Skeletal muscle cell (primary cell): ENCODE measurements around the gene DYRK1B.
"Not testable (repeated sequence)": the region's sequence is repeated elsewhere in the genome, so short reads cannot be mapped to it uniquely, and the experiment has no call there.

ENCODE experiments used
- DNase-seq: peaks from one replicate; pipeline ENCODE4 v3.0.0-alpha.2; 2010; ENCODE audit warnings: low read depth
- H3K4me3 ChIP-seq: 2 replicates; pipeline ENCODE4 v1.5.1; 2011; ENCODE audit warnings: low read depth, mild to moderate bottlenecking, control low read depth, low read length, moderate library complexity

The DYRK1B gene

GRCh38 chr19:39816287-39817048 lies 17.5 kb downstream of the DYRK1B start:
- H3K4me3 ChIP-seq: no peak overlapping the region
- no peak for DNase-seq

GRCh38 chr19:39814595-39814994 lies 19.4 kb downstream of the DYRK1B start:
- no peak overlapping the region for H3K4me3 ChIP-seq
- DNase-seq: no peak

- H3K4me3 ChIP-seq, DNase-seq: not testable (repeated sequence)
Measured at GRCh38 chr19:39814111-39814510, 19.9 kb downstream of the DYRK1B start.

GRCh38 chr19:39813264-39813993 lies 20.5 kb downstream of the DYRK1B start:
- no peak for DNase-seq
- H3K4me3 ChIP-seq: no peak overlapping the region

- H3K4me3 ChIP-seq: no peak overlapping the region
- DNase-seq: no peak
Measured at GRCh38 chr19:39811064-39811463, 22.9 kb downstream of the DYRK1B start.

GRCh38 chr19:39810424-39810823 lies 23.5 kb downstream of the DYRK1B start:
- DNase-seq: no peak

GRCh38 chr19:39809368-39809767 lies 24.6 kb downstream of the DYRK1B start:
- H3K4me3 ChIP-seq: no peak overlapping the region
- no peak for DNase-seq

More at GRCh38 chr19:39810424-39810823, 23.5 kb downstream of the DYRK1B start:
- no peak overlapping the region for H3K4me3 ChIP-seq

GRCh38 chr19:39808688-39809087 lies 25.3 kb downstream of the DYRK1B start:
- DNase-seq, H3K4me3 ChIP-seq: not testable (repeated sequence)

- no peak overlapping the region for H3K4me3 ChIP-seq
- no peak for DNase-seq
Measured at GRCh38 chr19:39807846-39808364, 26.1 kb downstream of the DYRK1B start.

GRCh38 chr19:39805104-39805503 lies 28.9 kb downstream of the DYRK1B start:
- no peak for DNase-seq
- no peak overlapping the region for H3K4me3 ChIP-seq

GRCh38 chr19:39802958-39803357 lies 31.0 kb downstream of the DYRK1B start:
- DNase-seq: no peak
- no peak overlapping the region for H3K4me3 ChIP-seq

GRCh38 chr19:39797083-39797482 lies 36.9 kb downstream of the DYRK1B start:
- H3K4me3 ChIP-seq: no peak overlapping the region
- no peak for DNase-seq

GRCh38 chr19:39796000-39796498 lies 37.9 kb downstream of the DYRK1B start:
- no peak for DNase-seq
- no peak overlapping the region for H3K4me3 ChIP-seq

- DNase-seq: no peak
- H3K4me3 ChIP-seq: no peak overlapping the region
Measured at GRCh38 chr19:39795001-39795400, 39.0 kb downstream of the DYRK1B start.

GRCh38 chr19:39792999-39793546 lies 40.9 kb downstream of the DYRK1B start:
- peak overlapping the region; percentile 51 for H3K4me3 ChIP-seq
- peak; percentile 43 for DNase-seq

- no peak for DNase-seq
- H3K4me3 ChIP-seq: no peak overlapping the region
Measured at GRCh38 chr19:39788244-39788643, 45.7 kb downstream of the DYRK1B start.

GRCh38 chr19:39780894-39781293 lies 53.1 kb downstream of the DYRK1B start:
- no peak for DNase-seq
- no peak overlapping the region for H3K4me3 ChIP-seq

- no peak within 1 kb of the TSS for H3K4me3 ChIP-seq
- no peak for DNase-seq
Measured at GRCh38 chr19:39778763-39779162, 55.2 kb downstream of the DYRK1B start, which contains the start of gene LEUTX. Gene LEUTX (plus strand): TSS chr19:39778854. CDS start chr19:39778921, 67 bp downstream.
